ENCODE results near the gene IL21R. TPM values are rescaled to one million over a fixed set of nuclear protein-coding genes. Genes with fewer than 3 reads are reported as not detected.
A peak's percentile ranks its signal among the peaks of the same experiment; 100 is the strongest.
"Not testable (repeated sequence)": the region's sequence is repeated elsewhere in the genome, so short reads cannot be mapped to it uniquely, and the experiment has no call there.

The IL21R gene
- total RNA-seq, 1 donor from 2014 or later = 0.82 TPM

GRCh38 chr16:27374804-27375425, 27.1 kb upstream of the IL21R start:
- DNase-seq = peak; percentile 82

- no peak for DNase-seq
Observed at GRCh38 chr16:27377666-27378485, 24.1 kb upstream of the IL21R start.

- no peak for DNase-seq
Observed at GRCh38 chr16:27378871-27379481, 23.0 kb upstream of the IL21R start.

- DNase-seq = no peak
Observed at GRCh38 chr16:27379919-27380318, 22.1 kb upstream of the IL21R start.

- DNase-seq = no peak
Observed at GRCh38 chr16:27381236-27381635, 20.7 kb upstream of the IL21R start.

- DNase-seq = no peak
Observed at GRCh38 chr16:27381974-27382855, 19.8 kb upstream of the IL21R start.

GRCh38 chr16:27383556-27384243, 18.3 kb upstream of the IL21R start:
- no peak for DNase-seq

- no peak for DNase-seq
Observed at GRCh38 chr16:27384425-27384824, 17.5 kb upstream of the IL21R start.

GRCh38 chr16:27385398-27385797, 16.6 kb upstream of the IL21R start:
- DNase-seq = no peak

- no peak for DNase-seq
Observed at GRCh38 chr16:27386674-27387073, 15.3 kb upstream of the IL21R start.

GRCh38 chr16:27387724-27388123, 14.2 kb upstream of the IL21R start:
- DNase-seq = no peak

GRCh38 chr16:27389272-27389961, 12.6 kb upstream of the IL21R start:
- DNase-seq = no peak

GRCh38 chr16:27390151-27390550, 11.8 kb upstream of the IL21R start:
- no peak for DNase-seq

- no peak for DNase-seq
Observed at GRCh38 chr16:27392671-27393070, 9.3 kb upstream of the IL21R start.

GRCh38 chr16:27394516-27394915, 7.5 kb upstream of the IL21R start:
- DNase-seq = no peak

GRCh38 chr16:27398341-27398893, 3.6 kb upstream of the IL21R start:
- DNase-seq = not testable (repeated sequence)

- DNase-seq = no peak
Observed at GRCh38 chr16:27398894-27399853, 2.8 kb upstream of the IL21R start.

GRCh38 chr16:27399969-27400368, 2.0 kb upstream of the IL21R start:
- no peak for DNase-seq

Data from tongue (tissue), 2 donors.